A549 (cell line): Measurements from ENCODE around the gene ST6GAL1.

ENCODE experiments used
- CTCF ChIP-seq: fragments of >200 bp; sonication (Bioruptor Twin); formaldehyde crosslinking; IDR thresholded peaks from 3 replicates; pipeline ENCODE4 v1.5.1; 2016
- TF ChIP-seq, protein P1 (sequence below): fragments of 450-650 bp; IDR thresholded peaks from 2 replicates; pipeline ENCODE4 v1.6.1; 2014; ENCODE audit warnings: antibody characterized with exemption

DNA sequence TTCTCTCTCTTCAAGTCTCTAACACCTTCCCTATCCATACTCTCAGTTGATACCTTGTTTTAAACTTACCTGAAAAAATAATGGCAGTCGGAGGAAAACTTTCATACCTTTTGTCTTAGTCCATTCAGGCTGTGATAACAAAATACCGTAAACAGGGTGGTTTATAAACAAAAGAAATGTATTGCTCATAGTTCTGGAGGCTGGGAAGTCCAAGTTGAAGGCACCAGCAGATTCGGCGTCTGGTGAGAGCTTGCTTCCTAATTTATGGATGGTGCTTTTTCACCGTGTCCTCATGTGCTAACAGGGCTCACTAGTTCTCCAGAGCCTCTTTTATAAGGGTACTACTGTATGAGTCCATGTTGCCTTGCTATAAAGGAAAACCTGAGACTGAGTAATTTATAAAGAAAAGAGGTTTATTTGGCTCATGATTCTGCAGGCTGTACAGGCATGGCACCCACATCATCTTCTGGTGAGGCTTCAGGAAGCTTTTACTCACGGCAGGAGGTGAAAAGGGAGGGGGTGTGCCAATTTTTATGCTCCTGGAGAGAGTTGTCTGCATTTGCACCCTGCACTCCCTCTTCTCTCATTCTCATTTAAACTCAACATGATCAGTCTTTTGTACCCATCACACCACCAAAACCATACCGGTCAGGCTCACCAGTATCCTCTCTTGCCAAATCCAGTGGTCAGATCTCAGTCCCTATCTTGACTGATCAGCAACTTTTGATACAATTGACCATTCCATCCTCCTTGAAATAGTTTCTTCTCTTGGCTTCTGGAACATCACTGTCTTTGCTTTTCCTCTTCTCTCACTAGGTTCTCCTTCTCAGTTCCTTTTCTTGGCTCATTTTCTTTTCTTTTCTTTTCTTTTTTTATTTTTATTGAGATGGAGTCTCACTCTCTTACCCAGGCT is 21.6 kb downstream of the ST6GAL1 start:
- no peak for TF ChIP-seq CTCF
- TF ChIP-seq, protein P1, sequence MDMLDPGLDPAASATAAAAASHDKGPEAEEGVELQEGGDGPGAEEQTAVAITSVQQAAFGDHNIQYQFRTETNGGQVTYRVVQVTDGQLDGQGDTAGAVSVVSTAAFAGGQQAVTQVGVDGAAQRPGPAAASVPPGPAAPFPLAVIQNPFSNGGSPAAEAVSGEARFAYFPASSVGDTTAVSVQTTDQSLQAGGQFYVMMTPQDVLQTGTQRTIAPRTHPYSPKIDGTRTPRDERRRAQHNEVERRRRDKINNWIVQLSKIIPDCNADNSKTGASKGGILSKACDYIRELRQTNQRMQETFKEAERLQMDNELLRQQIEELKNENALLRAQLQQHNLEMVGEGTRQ: no peak
